ENCODE results near the gene DCDC1. TPM values are rescaled to one million over a fixed set of nuclear protein-coding genes. Genes with fewer than 3 reads are reported as not detected.

DCDC1 gene
- total RNA-seq, 1 donor from 2014 or later: 0.21 TPM

DNA sequence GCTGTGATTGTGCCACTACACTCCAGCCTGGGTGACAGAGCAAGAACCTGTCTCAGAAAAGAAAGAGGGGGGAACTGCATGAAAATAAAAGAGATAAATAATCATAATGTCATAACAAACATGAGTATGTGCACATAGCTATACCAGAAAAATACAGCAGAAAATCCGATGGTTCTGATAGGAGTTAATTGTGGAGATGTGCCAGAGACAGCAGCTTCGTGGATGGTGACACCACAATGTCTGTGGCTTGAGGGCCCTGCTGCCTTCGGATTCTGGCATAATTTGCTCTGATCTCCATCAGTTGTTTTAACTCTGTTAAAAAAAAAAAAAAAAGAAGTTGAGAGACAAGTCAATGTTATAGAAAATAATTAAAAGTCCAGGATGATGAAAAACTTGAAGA lies 491.1 kb downstream of the DCDC1 start:
- no peaks in the 10 kb centered on the region for H3K36me3 ChIP-seq (ENCODE audit: control insufficient read depth, insufficient read depth, low read length)
- no peak for TF ChIP-seq CTCF (IDR thresholded peaks at IDR 0.05; ENCODE audit: insufficient read depth, low read length, poor library complexity, severe bottlenecking)
- H3K4me3 ChIP-seq (ENCODE audit: low read depth, low read length): no peak overlapping the region
- H3K27me3 ChIP-seq (ENCODE audit: control insufficient read depth, insufficient read depth, low read length): no peaks in the 10 kb centered on the region
- no peak for DNase-seq (ENCODE audit: low read depth)

- no peak for TF ChIP-seq CTCF (IDR thresholded peaks at IDR 0.05; ENCODE audit: insufficient read depth, low read length, poor library complexity, severe bottlenecking)
- H3K27me3 ChIP-seq (ENCODE audit: control insufficient read depth, insufficient read depth, low read length): no peaks in the 10 kb centered on the region
- H3K4me3 ChIP-seq (ENCODE audit: low read depth, low read length): no peak overlapping the region
- no peak for DNase-seq (ENCODE audit: low read depth)
- H3K36me3 ChIP-seq (ENCODE audit: control insufficient read depth, insufficient read depth, low read length): no peaks in the 10 kb centered on the region
These were observed 492.7 kb downstream of the DCDC1 start for GRCh38 chr11:30876663-30877396.

GRCh38 chr11:30876228-30876627 lies 493.3 kb downstream of the DCDC1 start:
- no peak for DNase-seq (ENCODE audit: low read depth)
- Histone ChIP-seq H3K4me3 (ENCODE audit: low read depth, low read length) (no peak overlapping the region), H3K36me3 (ENCODE audit: control insufficient read depth, insufficient read depth, low read length) (no peaks in the 10 kb centered on the region), H3K27me3 (ENCODE audit: control insufficient read depth, insufficient read depth, low read length) (no peaks in the 10 kb centered on the region)
- TF ChIP-seq CTCF (IDR thresholded peaks at IDR 0.05; ENCODE audit: insufficient read depth, low read length, poor library complexity, severe bottlenecking): no peak

DNA sequence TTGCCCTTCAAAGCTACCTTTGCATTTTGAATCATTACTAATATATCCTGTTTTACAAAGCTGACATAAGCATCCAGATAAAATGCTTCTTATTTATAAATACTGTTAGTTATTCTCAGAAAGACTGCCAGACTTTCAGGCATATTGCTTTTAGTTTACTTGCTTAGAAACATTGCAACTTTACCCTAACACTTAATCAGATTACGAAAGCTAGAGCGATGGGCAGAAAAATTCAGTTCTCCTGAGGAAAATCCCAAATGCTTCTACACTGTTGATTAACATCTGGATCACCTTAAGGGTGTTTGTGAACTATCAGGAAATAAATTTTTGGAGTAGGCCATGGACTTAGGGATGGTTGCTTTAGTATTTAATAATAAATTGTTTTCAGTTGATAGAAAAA lies 493.7 kb downstream of the DCDC1 start:
- Histone ChIP-seq H3K4me3 (ENCODE audit: low read depth, low read length) (no peak overlapping the region), H3K36me3 (ENCODE audit: control insufficient read depth, insufficient read depth, low read length) (no peaks in the 10 kb centered on the region), H3K27me3 (ENCODE audit: control insufficient read depth, insufficient read depth, low read length) (no peaks in the 10 kb centered on the region)
- TF ChIP-seq CTCF (IDR thresholded peaks at IDR 0.05; ENCODE audit: insufficient read depth, low read length, poor library complexity, severe bottlenecking): no peak
- no peak for DNase-seq (ENCODE audit: low read depth)

- TF ChIP-seq CTCF (IDR thresholded peaks at IDR 0.05; ENCODE audit: insufficient read depth, low read length, poor library complexity, severe bottlenecking): no peak
- Histone ChIP-seq H3K4me3 (ENCODE audit: low read depth, low read length) (no peak overlapping the region), H3K36me3 (ENCODE audit: control insufficient read depth, insufficient read depth, low read length) (no peaks in the 10 kb centered on the region), H3K27me3 (ENCODE audit: control insufficient read depth, insufficient read depth, low read length) (no peaks in the 10 kb centered on the region)
- DNase-seq (ENCODE audit: low read depth): no peak
These were observed 495.5 kb downstream of the DCDC1 start for GRCh38 chr11:30873924-30874610.
